HCT116 (cell line): Measurements from ENCODE around the gene SLC4A9. TPM values are rescaled to one million over a fixed set of nuclear protein-coding genes. Genes with fewer than 3 reads are reported as not detected.

Experiments
- ATAC-seq: fragments of 200-7000 bp; cut with Tn5 transposase; 2 replicates; pipeline ENCODE4 v1.9.1; 2020; ENCODE audit warnings: mild to moderate bottlenecking, moderate library complexity
- BruUV-seq: library from RNA; stranded (reverse); fragments of 400-500 nt; replicated peaks from 2 replicates; lab custom pipeline; 2021; lab: Mats Ljungman, UMichigan
- CTCF ChIA-PET: fragments of 300-600 bp; sonication (Branson Sonifier 250); formaldehyde crosslinking; loops from one replicate; lab custom pipeline; 2021; ENCODE audit warnings: antibody characterized with exemption; lab: Charles Lee
- POLR2A ChIA-PET: fragments of 300-600, 350-600 bp; sonication (Branson Sonifier 250); formaldehyde crosslinking; loops from one replicate; lab custom pipeline; 2021; ENCODE audit warnings: antibody characterized with exemption; lab: Charles Lee
- RAD21 ChIA-PET, 2 experiments: fragments of 300-600 bp; sonication (Branson Sonifier 250); formaldehyde crosslinking; loops; one replicate each; lab custom pipeline; 2023; ENCODE audit warnings: low total read pairs in 2 of 2; ENCODE audit not compliant: uncharacterized antibody in 2 of 2, unreplicated experiment in 2 of 2, low non-redundant PET in 1 of 2; lab: Charles Lee
- DNase-seq: peaks from one replicate; pipeline ENCODE4 v3.0.0-alpha.2; 2010; ENCODE audit warnings: low read depth, low spot score
- H2AFZ ChIP-seq: fragments of 200-600 bp; shearing (Covaris generic), sonication (generic); 2 replicates; pipeline ENCODE4 v1.6.1; 2017; ENCODE audit warnings: low read depth, mixed run types, mixed read lengths, antibody characterized with exemption, low read length; ENCODE audit not compliant: poor library complexity, severe bottlenecking
- H3K27ac ChIP-seq: 2 replicates; pipeline ENCODE4 v1.5.1; 2012; ENCODE audit warnings: low read depth, low read length
- H3K27me3 ChIP-seq: fragments of 200-600 bp; sonication (generic); 2 replicates; pipeline ENCODE4 v1.6.1; 2016; ENCODE audit warnings: mixed run types, low read length, mixed read lengths; ENCODE audit not compliant: insufficient read depth
- H3K36me3 ChIP-seq, 2 experiments: fragments of 200-500 bp in 1 of 2; fragments of 200-600 bp in 1 of 2; sonication (Bioruptor generic) in 1 of 2; sonication (generic) in 1 of 2; 2 replicates each; pipeline versions ENCODE4 v1.5.1 to v1.6.1; 2014 to 2016; ENCODE audit warnings: low read length in 2 of 2, inconsistent platforms in 1 of 2, mixed read lengths in 1 of 2, mixed run types in 1 of 2; ENCODE audit not compliant: insufficient read depth in 2 of 2, control insufficient read depth in 1 of 2
- H3K4me1 ChIP-seq, 2 experiments: fragments of 200-600 bp in 1 of 2; sonication (generic) in 1 of 2; 2 replicates each; pipeline versions ENCODE4 v1.5.1 to v1.6.1; 2012 to 2017; ENCODE audit warnings: low read length in 2 of 2, inconsistent platforms in 1 of 2, mild to moderate bottlenecking in 1 of 2, mixed read lengths in 1 of 2, mixed run types in 1 of 2, moderate library complexity in 1 of 2; ENCODE audit not compliant: insufficient read depth in 2 of 2, control insufficient read depth in 1 of 2
- H3K4me2 ChIP-seq: fragments of 200-600 bp; sonication (generic); 2 replicates; pipeline ENCODE4 v1.6.1; 2017; ENCODE audit warnings: mixed run types, low read length, mixed read lengths
- H3K4me3 ChIP-seq, 2 experiments: fragments of 200-600 bp in 1 of 2; sonication (generic) in 1 of 2; replicated peaks in 1 of 2; 2 replicates each; pipeline ENCODE4 v1.5.1; 2011 to 2016; ENCODE audit warnings: low read length in 2 of 2, control low read depth in 1 of 2, low read depth in 1 of 2, mild to moderate bottlenecking in 1 of 2, mixed read lengths in 1 of 2, mixed run types in 1 of 2
- H3K79me2 ChIP-seq: fragments of 200-600 bp; sonication (generic); 2 replicates; pipeline ENCODE4 v1.6.1; 2017; ENCODE audit warnings: mild to moderate bottlenecking, mixed run types, low read length, moderate library complexity, mixed read lengths; ENCODE audit not compliant: insufficient read depth
- H3K9ac ChIP-seq: fragments of 200-600 bp; sonication (generic); 2 replicates; pipeline ENCODE4 v1.6.1; 2016; ENCODE audit warnings: low read length, mixed read lengths
- H3K9me2 ChIP-seq: fragments of 200-600 bp; sonication (generic), shearing (Covaris generic); 2 replicates; pipeline ENCODE4 v1.6.1; 2017; ENCODE audit warnings: mixed run types, mild to moderate bottlenecking, moderate library complexity; ENCODE audit not compliant: insufficient read depth
- H3K9me3 ChIP-seq, 2 experiments: fragments of 200-500 bp in 1 of 2; fragments of 200-600 bp in 1 of 2; sonication (Bioruptor generic) in 1 of 2; sonication (generic) in 1 of 2; 2 replicates each; pipeline ENCODE4 v1.6.1; 2014 to 2017; ENCODE audit warnings: low read length in 2 of 2, mixed read lengths in 2 of 2, inconsistent platforms in 1 of 2, low read depth in 1 of 2, mild to moderate bottlenecking in 1 of 2, mixed run types in 1 of 2, moderate library complexity in 1 of 2; ENCODE audit not compliant: control insufficient read depth in 1 of 2, insufficient read depth in 1 of 2
- H4K20me1 ChIP-seq: fragments of 200-600 bp; sonication (generic), shearing (Covaris generic); 2 replicates; pipeline ENCODE4 v1.6.1; 2017; ENCODE audit warnings: mixed run types, mild to moderate bottlenecking, moderate library complexity; ENCODE audit not compliant: insufficient read depth
- ATF3 ChIP-seq: IDR thresholded peaks from 2 replicates; pipeline ENCODE4 v1.6.1; 2012
- CEBPB ChIP-seq: IDR thresholded peaks from 2 replicates; pipeline ENCODE4 v1.6.1; 2012; ENCODE audit warnings: low read depth
- EGR1 ChIP-seq: IDR thresholded peaks from 2 replicates; pipeline ENCODE4 v1.6.1; 2012; ENCODE audit warnings: low read depth
- ELF1 ChIP-seq: IDR thresholded peaks from 2 replicates; pipeline ENCODE4 v1.6.1; 2012; ENCODE audit warnings: low read depth, borderline replicate concordance
- EZH2 ChIP-seq: fragments of 200-600 bp; sonication (generic); IDR thresholded peaks from 2 replicates; pipeline ENCODE4 v1.6.1; 2017; ENCODE audit warnings: antibody characterized with exemption, mixed run types
- FOSL1 ChIP-seq: IDR thresholded peaks from 2 replicates; pipeline ENCODE4 v1.6.1; 2012; ENCODE audit warnings: low read depth
- JUND ChIP-seq: IDR thresholded peaks from 2 replicates; pipeline ENCODE4 v1.6.1; 2012
- POLR2A ChIP-seq: IDR thresholded peaks from 2 replicates; pipeline ENCODE4 v1.7.0; 2011; ENCODE audit warnings: borderline replicate concordance; ENCODE audit not compliant: insufficient read depth, insufficient read length; ENCODE audit errors: extremely low read depth
- SIN3A ChIP-seq: IDR thresholded peaks from 2 replicates; pipeline ENCODE4 v1.6.1; 2012; ENCODE audit warnings: low read depth
- SP1 ChIP-seq: IDR thresholded peaks from 2 replicates; pipeline ENCODE4 v1.6.1; 2012; ENCODE audit warnings: low read depth
- SRF ChIP-seq: IDR thresholded peaks from 2 replicates; pipeline ENCODE4 v1.6.1; 2012; ENCODE audit warnings: low read depth
- TCF7L2 ChIP-seq: IDR thresholded peaks from 2 replicates; pipeline ENCODE4 v1.7.0; 2011; ENCODE audit warnings: borderline replicate concordance, inconsistent platforms; ENCODE audit not compliant: insufficient read depth, insufficient read length; ENCODE audit errors: extremely low read depth
- YY1 ChIP-seq: IDR thresholded peaks from 2 replicates; pipeline ENCODE4 v1.6.1; 2011; ENCODE audit warnings: low read length, low read depth, moderate library complexity, mild to moderate bottlenecking; ENCODE audit not compliant: insufficient replicate concordance; ENCODE audit errors: extremely low read depth
- ZBTB33 ChIP-seq: IDR thresholded peaks from 2 replicates; pipeline ENCODE4 v1.6.1; 2011; ENCODE audit warnings: mild to moderate bottlenecking, low read length, moderate library complexity; ENCODE audit not compliant: insufficient replicate concordance; ENCODE audit errors: extremely low read depth
- intact Hi-C: fragments of 100-400 bp; cut with micrococcal nuclease; formaldehyde crosslinking; loops from 2 replicates; pipeline ENCODE4 v1.10.0; 2022
- total RNA-seq: library from RNA; stranded (reverse); gene quantifications from one replicate; pipeline ENCODE4 v1.2.1, GENCODE V29; 2021; ENCODE audit not compliant: unreplicated experiment
- TF ChIP-seq, protein P1 (sequence below), 3 experiments: fragments of 200-600 bp in 1 of 3; sonication (generic) in 1 of 3; IDR thresholded peaks in 2 of 3; conservative IDR thresholded peaks in 1 of 3; 2 replicates each; pipeline ENCODE4 v1.5.1; 2012 to 2017; ENCODE audit warnings: low read depth in 2 of 3, low read length in 2 of 3, antibody characterized with exemption in 1 of 3, borderline replicate concordance in 1 of 3, control low read depth in 1 of 3, mild to moderate bottlenecking in 1 of 3, mixed read lengths in 1 of 3, mixed run types in 1 of 3, moderate library complexity in 1 of 3; ENCODE audit not compliant: insufficient read depth in 1 of 3

The SLC4A9 gene
- total RNA-seq, 1 experiment from 2014 or later, result 0.49 TPM

DNA sequence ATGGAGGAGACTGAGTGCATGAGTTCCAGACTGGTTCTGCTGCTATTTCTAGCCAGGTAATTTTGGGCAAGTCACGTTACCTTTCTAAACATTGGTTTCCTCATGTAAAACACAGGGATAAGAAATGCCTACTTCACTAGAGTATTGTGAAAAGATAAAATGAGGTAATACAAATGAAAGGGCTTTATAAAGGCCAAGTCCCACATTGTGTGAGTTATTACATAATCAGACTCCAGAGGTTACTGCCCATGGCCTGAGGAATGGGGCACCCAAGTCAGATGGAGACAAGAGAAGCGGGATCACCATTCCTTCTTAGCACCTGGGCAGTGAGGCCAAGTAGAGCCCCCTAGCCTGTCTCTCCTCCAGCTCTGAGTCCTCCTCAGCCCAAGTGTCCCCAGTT lies 21.1 kb upstream of the SLC4A9 start:
- CTCF ChIA-PET, result no interaction called here
- BruUV-seq, result no TSS peak
- ATAC-seq (no peak), DNase-seq (no peak)
- Histone ChIP-seq H3K4me3 (no peak overlapping the region), H2AFZ (no peak overlapping the region), H3K9me2 (no peaks in the 10 kb centered on the region), H3K27ac (no peak overlapping the region), H3K27me3 (no peaks in the 10 kb centered on the region), H4K20me1 (no peaks in the 10 kb centered on the region), H3K4me1 (no peaks in the 10 kb centered on the region; a peak in 1 of 4 replicates), H3K9ac (no peak overlapping the region), H3K36me3 (peaks cover 3 to 16% of the 10 kb centered on the region in 2 experiments; a peak in 2 of 4 replicates), H3K79me2 (no peaks in the 10 kb centered on the region), H3K9me3 (no peaks in the 10 kb centered on the region), H3K4me2 (no peak overlapping the region)
- POLR2A ChIA-PET, result no interaction called here
- TF ChIP-seq, protein P1, sequence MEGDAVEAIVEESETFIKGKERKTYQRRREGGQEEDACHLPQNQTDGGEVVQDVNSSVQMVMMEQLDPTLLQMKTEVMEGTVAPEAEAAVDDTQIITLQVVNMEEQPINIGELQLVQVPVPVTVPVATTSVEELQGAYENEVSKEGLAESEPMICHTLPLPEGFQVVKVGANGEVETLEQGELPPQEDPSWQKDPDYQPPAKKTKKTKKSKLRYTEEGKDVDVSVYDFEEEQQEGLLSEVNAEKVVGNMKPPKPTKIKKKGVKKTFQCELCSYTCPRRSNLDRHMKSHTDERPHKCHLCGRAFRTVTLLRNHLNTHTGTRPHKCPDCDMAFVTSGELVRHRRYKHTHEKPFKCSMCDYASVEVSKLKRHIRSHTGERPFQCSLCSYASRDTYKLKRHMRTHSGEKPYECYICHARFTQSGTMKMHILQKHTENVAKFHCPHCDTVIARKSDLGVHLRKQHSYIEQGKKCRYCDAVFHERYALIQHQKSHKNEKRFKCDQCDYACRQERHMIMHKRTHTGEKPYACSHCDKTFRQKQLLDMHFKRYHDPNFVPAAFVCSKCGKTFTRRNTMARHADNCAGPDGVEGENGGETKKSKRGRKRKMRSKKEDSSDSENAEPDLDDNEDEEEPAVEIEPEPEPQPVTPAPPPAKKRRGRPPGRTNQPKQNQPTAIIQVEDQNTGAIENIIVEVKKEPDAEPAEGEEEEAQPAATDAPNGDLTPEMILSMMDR (IDR thresholded peaks at IDR 0.05 in 2 of 3, conservative IDR thresholded peaks at IDR 0.05 in 1 of 3; ENCODE audit: borderline replicate concordance in 1 of 3, insufficient read depth in 1 of 3, low read depth in 2 of 3, low read length in 2 of 3), result no peak
- TF ChIP-seq SRF (no peak), JUND (no peak), EGR1 (no peak), FOSL1 (no peak), TCF7L2 (no peak), SP1 (no peak), POLR2A (no peak), YY1 (no peak), ELF1 (no peak), ZBTB33 (no peak), CEBPB (no peak), ATF3 (no peak), SIN3A (no peak), EZH2 (no peak)
- intact Hi-C loops, result no loop called here
- RAD21 ChIA-PET, result no interaction called here
